GM13976 (cell line): ENCODE measurements around the gene FOXR1.

Source experiments
- DNase-seq: peaks from one replicate; pipeline ENCODE4 v3.0.0; 2012; ENCODE audit warnings: low spot score
- CTCF ChIP-seq: IDR thresholded peaks from 2 replicates; pipeline ENCODE4 v1.5.1; 2012; ENCODE audit warnings: borderline replicate concordance, mild to moderate bottlenecking; ENCODE audit not compliant: insufficient read depth; ENCODE audit errors: extremely low read depth, missing control alignments, control extremely low read depth
- in situ Hi-C: fragments of 300-500 bp; cut with MboI; formaldehyde crosslinking; loops from one replicate; pipeline ENCODE4 v1.12.0; 2022; ENCODE audit warnings: low sequenced_read_pairs, mixed read lengths, inconsistent platforms; ENCODE audit not compliant: unreplicated experiment

FOXR1 gene

GRCh38 chr11:118998388-118998717 lies 26.8 kb downstream of the FOXR1 start:
- no peak for DNase-seq
- TF ChIP-seq CTCF: no peak
- in situ Hi-C loops: no loop called here

GRCh38 chr11:118998822-118999221 lies 27.3 kb downstream of the FOXR1 start:
- in situ Hi-C loops: no loop called here
- DNase-seq: no peak
- TF ChIP-seq CTCF: no peak

GRCh38 chr11:119000906-119001305 lies 29.3 kb downstream of the FOXR1 start:
- in situ Hi-C loops: no loop called here
- DNase-seq: no peak
- no peak for TF ChIP-seq CTCF

GRCh38 chr11:119006656-119007055 lies 35.1 kb downstream of the FOXR1 start:
- no peak for DNase-seq
- no peak for TF ChIP-seq CTCF
- in situ Hi-C loops: no loop called here

DNA sequence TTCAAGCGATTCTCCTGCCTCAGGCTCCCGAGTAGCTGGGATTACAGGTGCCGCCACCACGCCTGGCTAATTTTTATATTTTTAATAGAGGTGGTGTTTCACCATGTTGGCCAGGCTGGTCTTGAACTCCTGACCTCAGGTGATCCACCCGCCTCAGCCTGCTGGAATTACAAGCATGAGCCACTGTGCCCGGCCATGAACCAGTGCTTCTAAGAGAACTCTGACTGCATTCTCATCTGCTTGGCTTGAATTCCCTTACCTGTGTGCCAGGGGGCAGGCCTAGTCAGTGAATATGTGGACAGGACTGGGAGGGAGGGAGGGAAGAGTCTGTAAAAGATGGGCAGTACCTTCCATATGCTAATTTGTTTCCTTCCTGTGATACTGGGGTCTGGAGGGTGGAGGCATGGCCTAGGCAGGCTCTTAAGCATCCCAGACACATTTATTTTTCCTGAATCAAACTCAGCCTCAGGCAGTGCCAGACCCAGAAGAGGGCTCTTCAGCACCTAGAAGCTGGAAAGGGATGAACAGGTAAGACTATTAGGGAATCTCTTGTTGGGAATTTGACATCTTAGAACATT lies 40.0 kb downstream of the FOXR1 start:
- in situ Hi-C loops: no loop called here
- TF ChIP-seq CTCF: no peak
- DNase-seq: peak; percentile 5

DNA sequence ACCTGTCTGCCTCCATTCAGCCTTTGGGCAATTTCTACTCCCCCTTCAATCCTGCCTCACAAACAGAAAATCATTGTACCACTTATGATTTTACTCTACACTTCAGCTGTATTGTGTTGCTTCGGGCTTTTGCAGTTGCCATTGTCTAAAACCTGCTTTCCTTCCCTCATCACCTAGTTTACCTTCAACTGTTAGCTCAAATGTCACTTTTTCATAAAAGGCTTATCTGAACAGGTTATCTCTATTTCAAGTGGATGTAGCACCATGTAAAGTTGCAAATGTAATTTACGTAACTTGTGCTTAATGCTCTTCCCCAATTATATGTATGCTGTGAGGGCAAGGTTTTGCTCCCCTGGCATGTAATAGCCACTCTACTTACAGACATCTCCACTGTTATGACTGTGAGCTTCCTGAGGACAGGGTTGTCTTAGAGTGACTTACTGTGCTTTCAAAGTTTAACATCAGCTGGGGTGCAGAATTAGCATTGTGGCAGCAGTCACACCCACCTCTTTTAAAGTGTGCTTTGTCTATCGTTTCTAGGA lies 41.1 kb downstream of the FOXR1 start:
- in situ Hi-C loops: no loop called here
- DNase-seq: peak; percentile 16
- no peak for TF ChIP-seq CTCF

DNA sequence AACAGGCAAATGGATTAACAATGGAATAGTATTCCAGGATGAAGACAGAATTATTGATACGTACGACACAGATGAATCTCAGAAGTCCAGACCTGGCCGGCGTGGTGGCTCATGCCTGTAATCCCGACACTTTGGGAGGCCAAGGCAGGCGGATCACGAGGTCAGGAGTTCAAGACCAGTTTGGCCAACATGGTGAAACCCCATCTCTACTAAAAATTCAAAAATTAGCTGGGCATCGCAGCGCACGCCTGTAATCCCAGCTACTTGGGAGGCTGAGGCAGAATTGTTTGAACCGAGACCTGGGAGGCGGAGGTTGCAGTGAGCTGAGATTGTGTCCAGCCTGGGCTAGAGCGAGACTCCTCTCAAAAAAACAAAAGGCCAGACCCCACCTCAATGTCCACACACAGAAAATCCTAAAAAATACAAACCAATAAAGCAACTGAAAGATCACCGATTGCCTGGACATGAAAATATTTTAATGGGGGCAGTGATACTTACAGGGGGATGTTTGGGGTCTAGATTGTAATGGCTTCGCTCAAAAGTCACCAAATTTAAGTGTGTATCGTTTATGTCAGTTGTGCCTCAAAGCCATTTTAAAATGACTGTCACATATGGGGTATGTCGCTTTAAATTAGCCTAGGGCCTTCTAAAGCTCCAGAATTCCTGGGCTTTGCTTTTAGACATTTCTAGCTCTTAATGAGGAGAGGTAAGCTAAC lies 42.8 kb downstream of the FOXR1 start:
- DNase-seq: peak; percentile 5
- in situ Hi-C loops: no loop called here
- TF ChIP-seq CTCF: no peak
